ENCODE data around the gene CPNE9.

DNA sequence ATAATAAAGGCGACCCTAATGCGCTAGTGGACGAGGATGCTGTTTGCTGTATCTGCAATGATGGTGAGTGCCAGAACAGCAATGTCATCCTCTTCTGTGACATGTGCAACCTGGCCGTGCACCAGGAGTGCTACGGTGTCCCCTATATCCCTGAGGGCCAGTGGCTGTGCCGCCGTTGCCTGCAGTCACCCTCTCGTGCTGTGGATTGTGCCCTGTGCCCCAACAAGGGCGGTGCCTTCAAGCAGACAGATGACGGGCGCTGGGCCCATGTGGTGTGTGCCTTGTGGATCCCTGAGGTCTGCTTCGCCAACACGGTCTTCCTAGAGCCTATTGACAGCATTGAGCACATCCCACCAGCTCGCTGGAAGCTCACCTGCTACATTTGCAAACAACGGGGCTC is 35.5 kb downstream of the CPNE9 start:
- TF ChIP-seq EZH2 (IDR thresholded peaks at IDR 0.05; ENCODE audit: insufficient read depth, low read length), result no peak
- TF ChIP-seq, protein P1, sequence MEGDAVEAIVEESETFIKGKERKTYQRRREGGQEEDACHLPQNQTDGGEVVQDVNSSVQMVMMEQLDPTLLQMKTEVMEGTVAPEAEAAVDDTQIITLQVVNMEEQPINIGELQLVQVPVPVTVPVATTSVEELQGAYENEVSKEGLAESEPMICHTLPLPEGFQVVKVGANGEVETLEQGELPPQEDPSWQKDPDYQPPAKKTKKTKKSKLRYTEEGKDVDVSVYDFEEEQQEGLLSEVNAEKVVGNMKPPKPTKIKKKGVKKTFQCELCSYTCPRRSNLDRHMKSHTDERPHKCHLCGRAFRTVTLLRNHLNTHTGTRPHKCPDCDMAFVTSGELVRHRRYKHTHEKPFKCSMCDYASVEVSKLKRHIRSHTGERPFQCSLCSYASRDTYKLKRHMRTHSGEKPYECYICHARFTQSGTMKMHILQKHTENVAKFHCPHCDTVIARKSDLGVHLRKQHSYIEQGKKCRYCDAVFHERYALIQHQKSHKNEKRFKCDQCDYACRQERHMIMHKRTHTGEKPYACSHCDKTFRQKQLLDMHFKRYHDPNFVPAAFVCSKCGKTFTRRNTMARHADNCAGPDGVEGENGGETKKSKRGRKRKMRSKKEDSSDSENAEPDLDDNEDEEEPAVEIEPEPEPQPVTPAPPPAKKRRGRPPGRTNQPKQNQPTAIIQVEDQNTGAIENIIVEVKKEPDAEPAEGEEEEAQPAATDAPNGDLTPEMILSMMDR (IDR thresholded peaks at IDR 0.05; ENCODE audit: insufficient read depth, low read depth, low read length), result no peak
